Measurements from ENCODE around the gene GNPTAB. TPM values are rescaled to one million over a fixed set of nuclear protein-coding genes. Genes with fewer than 3 reads are reported as not detected.
A peak's percentile ranks its signal among the peaks of the same experiment; 100 is the strongest.

GNPTAB gene
- total and polyA plus RNA-seq, 2 of the 13 experiments (the other 11 are each of a cell fraction or from before 2014, with no cell fraction given), result 13.6 to 19.4 TPM

- TF ChIP-seq, protein P1, sequence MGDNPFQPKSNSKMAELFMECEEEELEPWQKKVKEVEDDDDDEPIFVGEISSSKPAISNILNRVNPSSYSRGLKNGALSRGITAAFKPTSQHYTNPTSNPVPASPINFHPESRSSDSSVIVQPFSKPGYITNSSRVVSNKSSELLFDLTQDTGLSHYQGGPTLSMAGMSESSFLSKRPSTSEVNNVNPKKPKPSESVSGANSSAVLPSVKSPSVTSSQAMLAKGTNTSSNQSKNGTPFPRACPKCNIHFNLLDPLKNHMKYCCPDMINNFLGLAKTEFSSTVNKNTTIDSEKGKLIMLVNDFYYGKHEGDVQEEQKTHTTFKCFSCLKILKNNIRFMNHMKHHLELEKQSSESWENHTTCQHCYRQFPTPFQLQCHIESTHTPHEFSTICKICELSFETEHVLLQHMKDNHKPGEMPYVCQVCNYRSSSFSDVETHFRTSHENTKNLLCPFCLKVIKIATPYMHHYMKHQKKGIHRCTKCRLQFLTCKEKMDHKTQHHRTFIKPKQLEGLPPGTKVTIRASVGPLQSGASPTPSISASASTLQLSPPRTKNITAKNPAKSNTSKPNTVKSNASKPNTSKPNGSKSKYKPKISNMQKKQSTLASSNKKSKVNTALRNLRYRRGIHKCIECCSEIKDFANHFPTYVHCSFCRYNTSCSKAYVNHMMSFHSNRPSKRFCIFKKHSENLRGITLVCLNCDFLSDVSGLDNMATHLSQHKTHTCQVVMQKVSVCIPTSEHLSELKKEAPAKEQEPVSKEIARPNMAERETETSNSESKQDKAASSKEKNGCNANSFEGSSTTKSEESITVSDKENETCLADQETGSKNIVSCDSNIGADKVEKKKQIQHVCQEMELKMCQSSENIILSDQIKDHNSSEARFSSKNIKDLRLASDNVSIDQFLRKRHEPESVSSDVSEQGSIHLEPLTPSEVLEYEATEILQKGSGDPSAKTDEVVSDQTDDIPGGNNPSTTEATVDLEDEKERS (CRISPR knock-in tag; IDR thresholded peaks at IDR 0.05), result no peak
- TF ChIP-seq CBX2 (IDR thresholded peaks at IDR 0.05; ENCODE audit: low read depth, low read length) (no peak), CBX2 (CRISPR knock-in tag; IDR thresholded peaks at IDR 0.05; ENCODE audit: low read depth) (no peak), ZFAT (CRISPR knock-in tag; conservative IDR thresholded peaks at IDR 0.05) (no peak), ZNF3 (CRISPR knock-in tag; IDR thresholded peaks at IDR 0.05) (peak; percentile 75; the same call in 1 of the 2 replicates), NCOA5 (CRISPR knock-in tag; IDR thresholded peaks at IDR 0.05) (no peak), POGZ (CRISPR knock-in tag; IDR thresholded peaks at IDR 0.05) (peak; percentile 36; the same call in 1 of the 2 replicates), CEBPG (CRISPR knock-in tag; IDR thresholded peaks at IDR 0.05) (0 out of 2 replicates have a peak, but pooled peaks have one; percentile 9), STAG1 (CRISPR knock-in tag; IDR thresholded peaks at IDR 0.05) (0 out of 2 replicates have a peak, but pooled peaks have one; percentile 14)
Observed at GRCh38 chr12:101767537-101767936, 63.2 kb downstream of the GNPTAB start (continued).

GRCh38 chr12:101764051-101764792 lies 66.5 kb downstream of the GNPTAB start:
- TF ChIP-seq ISL2 (CRISPR knock-in tag; IDR thresholded peaks at IDR 0.05), result no peak
- Histone ChIP-seq H3K27ac (ENCODE audit: extremely low read length, insufficient read depth, low read length) (no peak overlapping the region), H3K27me3 (ENCODE audit: control insufficient read depth in 1 of 2, insufficient read depth in 2 of 2, low read length in 2 of 2) (no peaks in the 10 kb centered on the region), H3K9ac (ENCODE audit: insufficient read depth, low read depth, low read length) (no peak overlapping the region), H3K9me3 (ENCODE audit: low read length) (no peaks in the 10 kb centered on the region), H4K20me1 (ENCODE audit: insufficient read depth, low read length) (no peaks in the 10 kb centered on the region), H3K79me2 (ENCODE audit: insufficient read depth, low read length) (no peaks in the 10 kb centered on the region), H3K4me3 (replicated peaks in 1 of 3; ENCODE audit: insufficient read depth in 1 of 3, low read depth in 2 of 3, low read length in 3 of 3) (no peak overlapping the region), H2AFZ (ENCODE audit: low read length) (no peak overlapping the region), H3K36me3 (replicated peaks in 1 of 2; ENCODE audit: control insufficient read depth in 1 of 2, insufficient read depth in 2 of 2, low read length in 2 of 2) (peaks cover 2 to 7% of the 10 kb centered on the region in 2 experiments; a peak in 1 of 5 replicates), H3K4me2 (ENCODE audit: low read depth, low read length) (no peak overlapping the region), H3K4me1 (ENCODE audit: insufficient read depth, low read length) (peaks cover 19% of the 10 kb centered on the region)
- DNase-seq (ENCODE audit: low spot score), result no peak
- ATAC-seq, result no peak
- intact Hi-C loops (cut with micrococcal nuclease; ENCODE audit: unreplicated experiment) (no loop called here), in situ Hi-C loops (cut with HindIII; ENCODE audit: extremely low pct_ligation_motif_present, low pct_unique_long_range_greater_than_20kb) (loop anchor here (25.0 kb wide), 1 partner anchor 352 kb away; the partner anchor contains the start of gene ARL1)
- WGBS (ENCODE audit: low lambda C conversion rate), result 97% methylated on average over 5 of the region's 5 CpGs
- ChIA-PET CTCF (ENCODE audit: low intra/inter-chr PET ratio, low total read pairs) (no interaction called here), POLR2A (no interaction called here)
- FAIRE-seq, result no peak
- BruUV-seq (replicated peaks), result TSS peak; percentile 51
